ENCODE measurements around the gene ZNF688.

DNA sequence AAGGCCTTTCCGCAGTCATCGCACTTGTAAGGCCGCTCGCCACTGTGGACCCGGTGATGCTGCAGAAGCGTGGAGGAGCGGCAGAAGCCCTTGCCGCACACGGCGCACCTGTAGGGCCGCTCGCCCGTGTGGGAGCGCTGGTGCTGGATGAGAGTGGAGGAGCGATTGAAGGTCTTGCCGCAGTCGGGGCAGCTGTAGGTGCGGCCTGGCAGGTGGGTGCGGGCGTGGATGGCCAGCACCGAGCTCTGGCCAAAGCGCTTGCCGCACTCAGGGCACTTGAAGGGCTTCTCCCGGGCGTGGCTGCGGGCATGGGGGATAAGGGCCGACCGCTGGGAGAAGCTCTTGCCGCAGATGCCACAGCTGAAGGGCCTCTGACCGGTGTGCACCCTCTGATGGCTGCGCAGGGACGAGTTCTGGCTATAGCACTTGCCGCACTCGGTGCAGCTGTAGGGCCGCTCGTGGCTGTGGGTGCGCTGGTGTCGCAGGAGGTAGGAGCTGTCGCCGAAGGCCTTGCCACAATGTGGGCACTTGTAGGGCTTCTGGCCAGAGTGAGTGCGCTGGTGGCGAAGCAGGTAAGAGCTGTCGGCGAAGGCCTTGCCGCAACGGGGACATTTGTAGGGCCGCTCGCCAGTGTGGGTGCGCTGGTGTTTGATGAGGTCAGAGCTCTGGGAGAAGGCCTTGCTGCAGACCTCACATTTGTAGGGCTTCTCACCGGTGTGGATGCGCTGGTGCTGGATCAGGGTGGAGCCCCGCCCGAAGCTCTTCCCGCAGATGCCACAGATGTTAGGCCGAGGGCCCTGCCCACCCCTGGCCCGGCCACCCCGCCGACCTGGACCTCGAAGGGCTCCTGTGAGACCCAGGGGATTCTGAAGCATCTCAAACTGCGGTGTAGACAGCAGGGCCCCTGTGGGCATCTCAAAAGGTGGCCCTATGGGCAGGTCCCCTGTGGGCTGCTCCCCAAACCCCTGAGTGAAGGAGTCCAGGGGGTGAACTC, 46.6 kb downstream of the ZNF688 start:
- TF ChIP-seq, protein P1, sequence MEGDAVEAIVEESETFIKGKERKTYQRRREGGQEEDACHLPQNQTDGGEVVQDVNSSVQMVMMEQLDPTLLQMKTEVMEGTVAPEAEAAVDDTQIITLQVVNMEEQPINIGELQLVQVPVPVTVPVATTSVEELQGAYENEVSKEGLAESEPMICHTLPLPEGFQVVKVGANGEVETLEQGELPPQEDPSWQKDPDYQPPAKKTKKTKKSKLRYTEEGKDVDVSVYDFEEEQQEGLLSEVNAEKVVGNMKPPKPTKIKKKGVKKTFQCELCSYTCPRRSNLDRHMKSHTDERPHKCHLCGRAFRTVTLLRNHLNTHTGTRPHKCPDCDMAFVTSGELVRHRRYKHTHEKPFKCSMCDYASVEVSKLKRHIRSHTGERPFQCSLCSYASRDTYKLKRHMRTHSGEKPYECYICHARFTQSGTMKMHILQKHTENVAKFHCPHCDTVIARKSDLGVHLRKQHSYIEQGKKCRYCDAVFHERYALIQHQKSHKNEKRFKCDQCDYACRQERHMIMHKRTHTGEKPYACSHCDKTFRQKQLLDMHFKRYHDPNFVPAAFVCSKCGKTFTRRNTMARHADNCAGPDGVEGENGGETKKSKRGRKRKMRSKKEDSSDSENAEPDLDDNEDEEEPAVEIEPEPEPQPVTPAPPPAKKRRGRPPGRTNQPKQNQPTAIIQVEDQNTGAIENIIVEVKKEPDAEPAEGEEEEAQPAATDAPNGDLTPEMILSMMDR (IDR thresholded peaks at IDR 0.05), result no peak
- no peak for TF ChIP-seq POLR2A (IDR thresholded peaks at IDR 0.05)

Measured in right lobe of liver (tissue), 4 donors.